HG02981 (cell line): ENCODE data around the gene FGG.
A peak's percentile ranks its signal among the peaks of the same experiment; 100 is the strongest.

Experiments used
- ATAC-seq: cut with Tn5 transposase; IDR thresholded peaks from one replicate; pipeline ENCODE4 v1.9.1; 2021; ENCODE audit warnings: mild to moderate bottlenecking, moderate library complexity; ENCODE audit not compliant: unreplicated experiment

The FGG gene

GRCh38 chr4:154612472-154613414, at the start of gene FGG:
Gene FGG (minus strand): TSS chr4:154612656. CDS start chr4:154612609, 47 bp downstream.
- no peak for ATAC-seq

DNA sequence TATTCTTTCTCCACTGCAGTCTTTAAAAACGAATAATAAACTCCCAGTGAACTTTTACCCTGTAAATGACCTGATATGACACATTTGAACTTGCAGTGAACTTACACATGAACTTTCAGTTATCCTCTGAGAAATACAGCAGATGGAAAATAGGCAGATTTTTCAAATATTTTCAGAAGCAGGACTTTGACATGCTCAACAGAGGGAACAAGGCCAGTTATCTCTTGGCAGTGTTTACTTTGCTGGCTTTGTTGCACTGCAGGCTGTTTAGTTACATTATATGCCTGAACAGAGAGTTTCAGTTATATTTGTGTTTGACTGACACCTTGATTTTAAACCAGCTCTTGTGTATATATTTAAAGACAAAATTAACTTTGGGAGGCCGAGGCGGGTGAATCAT, 47.6 kb upstream of the FGG start:
- ATAC-seq = no peak

DNA sequence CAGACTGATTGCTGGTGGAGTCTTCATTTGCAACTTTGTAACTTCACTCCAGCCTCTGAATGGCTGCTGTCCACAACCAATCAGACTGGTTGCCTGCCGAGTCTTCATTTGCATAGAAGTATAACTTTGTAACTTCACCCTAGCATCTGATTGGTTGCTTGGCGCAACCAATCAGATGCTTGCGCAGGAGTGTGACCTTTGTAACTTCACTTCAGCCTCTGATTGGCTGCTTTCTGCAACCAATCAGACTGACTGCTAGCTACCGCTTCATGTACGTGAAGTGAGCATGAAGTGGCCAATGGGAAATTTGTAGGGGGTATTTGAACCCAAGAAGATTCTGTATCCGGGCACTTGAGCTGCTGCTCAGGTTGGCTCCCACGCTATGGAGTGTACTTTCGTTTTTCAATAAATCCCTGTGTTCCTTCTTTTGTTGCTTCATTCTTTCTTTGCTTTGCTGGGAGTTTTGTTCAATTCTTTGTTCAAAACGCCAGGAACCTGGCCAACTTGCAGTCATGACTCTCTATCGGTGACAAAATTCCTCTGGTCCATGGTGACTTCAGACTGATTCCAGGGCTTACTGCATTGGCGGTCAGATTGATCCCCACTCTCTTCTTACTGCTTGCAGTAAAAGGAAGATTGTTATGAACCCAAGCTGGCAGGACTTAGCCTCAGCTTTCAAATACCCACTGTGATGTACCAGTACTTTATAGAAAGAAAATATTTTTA, 46.4 kb upstream of the FGG start:
- no peak for ATAC-seq

- no peak for ATAC-seq
Observed at GRCh38 chr4:154643493-154643892, 31.0 kb upstream of the FGG start.

DNA sequence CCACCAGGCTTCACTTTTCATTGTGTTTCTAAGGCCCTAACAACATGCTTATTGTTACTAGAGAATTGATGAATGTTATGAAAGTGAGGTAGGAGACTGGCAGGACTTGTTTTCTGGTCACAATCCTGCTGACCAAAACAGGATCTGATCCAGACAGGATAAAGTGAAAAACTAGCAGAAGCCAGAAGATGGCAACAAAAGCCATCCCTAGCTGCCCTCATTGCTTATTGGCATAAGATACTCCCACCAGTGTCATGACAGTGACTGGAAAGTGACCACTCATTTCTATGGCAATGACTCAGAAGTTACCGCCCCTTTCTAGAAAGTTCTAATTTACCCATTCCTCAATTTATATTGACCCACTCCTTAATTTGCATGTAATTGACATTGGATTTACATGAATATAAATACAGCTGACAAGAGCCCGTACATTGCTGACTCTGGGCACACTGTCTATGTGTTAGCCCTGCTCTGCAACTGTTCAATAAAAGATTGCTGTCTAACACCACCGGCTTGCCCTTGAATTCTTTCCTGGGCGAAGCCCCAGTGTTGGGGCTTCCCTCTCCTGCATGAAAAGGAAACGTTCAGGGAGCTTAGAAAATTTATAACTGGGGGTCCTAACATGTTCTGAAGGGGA, 30.0 kb upstream of the FGG start:
- no peak for ATAC-seq

- no peak for ATAC-seq
Observed at GRCh38 chr4:154640999-154641398, 28.5 kb upstream of the FGG start.

- peak; percentile 46 for ATAC-seq
Observed at GRCh38 chr4:154634058-154634457, 21.6 kb upstream of the FGG start.

DNA sequence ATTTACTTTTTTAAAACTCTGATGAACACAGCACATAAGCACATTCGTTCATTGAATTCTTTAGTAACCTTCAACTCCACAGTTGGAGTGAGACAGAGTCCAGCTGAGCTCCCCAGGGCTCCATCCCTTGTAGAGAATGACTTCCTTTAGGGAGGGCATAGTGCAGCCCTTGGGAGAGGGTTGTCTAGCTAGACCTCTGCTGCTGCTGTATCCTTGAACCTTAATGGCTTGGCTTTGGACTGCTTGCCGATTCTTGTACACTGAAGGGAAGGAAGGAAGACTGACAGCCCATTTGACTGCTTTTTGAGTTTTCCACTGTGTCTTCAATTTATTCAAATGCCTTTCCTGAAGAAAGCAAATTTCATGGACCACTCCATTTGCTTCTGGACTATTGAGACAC, 19.4 kb upstream of the FGG start:
- ATAC-seq = no peak

DNA sequence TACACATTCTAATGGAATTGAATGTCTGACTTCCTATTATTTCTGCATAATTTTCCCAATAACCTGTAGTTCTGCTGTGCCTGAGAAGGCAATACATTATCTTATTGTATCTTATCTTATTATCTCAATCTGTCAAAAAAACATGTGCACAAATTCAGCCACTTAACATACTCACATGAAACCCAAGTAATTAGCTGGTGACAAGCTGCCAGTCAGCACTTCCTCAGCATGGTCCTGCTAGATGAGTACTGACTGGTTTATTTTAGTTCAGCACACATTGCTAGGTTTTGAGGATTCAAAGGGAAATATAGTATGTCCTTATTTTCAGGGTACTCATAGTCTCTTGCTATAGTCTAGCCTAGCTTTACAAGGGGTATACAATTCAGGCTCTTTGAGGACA, 17.9 kb upstream of the FGG start:
- no peak for ATAC-seq

DNA sequence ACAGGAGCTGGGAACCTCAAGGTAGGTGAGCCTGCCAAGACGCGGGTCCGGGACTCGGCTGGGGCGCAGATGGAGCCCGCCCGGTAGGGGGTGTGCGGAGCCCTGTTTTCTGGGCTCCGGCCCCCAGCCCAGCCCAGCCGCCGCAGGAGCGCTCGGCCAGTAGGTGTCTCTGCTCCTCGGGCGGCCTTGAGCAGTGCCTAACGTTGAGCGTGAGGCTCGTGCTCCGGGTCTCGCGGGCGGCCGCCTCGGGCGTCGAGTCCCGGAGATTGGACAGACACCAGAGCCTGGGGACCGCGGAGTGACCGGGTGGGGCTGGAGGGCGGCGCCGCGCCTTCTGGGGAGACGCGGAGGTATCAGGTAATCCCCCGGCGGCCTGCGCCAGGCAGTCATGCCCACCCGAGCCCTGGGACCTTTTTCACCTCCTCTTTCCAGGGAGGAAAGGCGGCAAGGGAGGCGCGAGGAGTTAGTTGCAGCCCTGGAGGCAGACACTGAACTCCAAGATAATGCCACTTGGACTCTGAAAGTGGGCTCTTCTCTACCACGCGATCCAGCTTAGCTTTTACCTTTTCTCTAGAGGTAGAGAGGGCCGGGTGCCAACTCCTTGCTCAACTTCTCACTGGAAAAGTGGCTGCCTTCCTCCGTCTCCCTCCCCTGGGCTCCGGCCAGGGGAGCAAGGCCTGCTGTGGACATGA, 14.5 kb upstream of the FGG start:
- peak; percentile 97 for ATAC-seq

GRCh38 chr4:154625971-154626370, 13.5 kb upstream of the FGG start:
- no peak for ATAC-seq

GRCh38 chr4:154623995-154624394, 11.5 kb upstream of the FGG start:
- ATAC-seq = no peak

DNA sequence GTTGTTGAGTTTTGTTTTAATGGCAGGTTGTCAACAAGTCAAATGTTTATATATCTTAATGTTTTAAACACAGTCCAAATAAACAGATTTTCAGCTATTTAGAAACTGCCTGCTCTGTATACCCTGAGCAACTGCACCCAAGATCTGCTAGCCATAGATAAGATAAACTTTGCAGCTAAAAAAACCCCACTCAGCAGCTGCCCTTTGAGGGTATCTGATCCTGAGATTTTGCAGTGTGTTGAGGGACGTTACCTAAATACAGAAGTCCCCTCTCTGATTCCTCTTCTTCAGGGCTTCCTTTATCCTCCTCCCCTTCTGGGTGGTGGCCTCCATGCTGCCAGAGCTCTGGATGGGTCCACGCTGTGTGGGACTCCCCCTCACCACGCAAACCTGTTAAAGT, 11.0 kb upstream of the FGG start:
- no peak for ATAC-seq

- ATAC-seq = peak; percentile 32
Observed at GRCh38 chr4:154622598-154622997, 10.1 kb upstream of the FGG start.

DNA sequence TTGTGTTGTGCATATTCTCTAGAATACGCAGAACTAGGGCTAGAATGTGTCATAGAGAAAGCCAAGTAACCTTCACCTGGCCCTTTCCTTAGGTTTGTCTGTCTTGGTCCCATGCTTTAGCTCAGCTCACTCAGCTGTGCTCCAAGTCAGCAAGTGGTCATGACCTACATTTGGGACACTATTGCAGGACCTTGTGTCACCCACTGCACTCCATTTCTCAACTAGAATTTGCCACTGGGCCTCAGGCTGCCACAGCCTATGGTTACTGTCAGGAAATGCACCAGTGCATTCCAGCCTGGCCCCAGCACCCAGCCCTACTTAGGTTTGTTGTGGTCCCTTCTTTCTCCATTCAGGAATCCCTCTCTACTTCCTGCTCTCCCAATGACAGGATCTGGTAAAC, 7.7 kb upstream of the FGG start:
- no peak for ATAC-seq

DNA sequence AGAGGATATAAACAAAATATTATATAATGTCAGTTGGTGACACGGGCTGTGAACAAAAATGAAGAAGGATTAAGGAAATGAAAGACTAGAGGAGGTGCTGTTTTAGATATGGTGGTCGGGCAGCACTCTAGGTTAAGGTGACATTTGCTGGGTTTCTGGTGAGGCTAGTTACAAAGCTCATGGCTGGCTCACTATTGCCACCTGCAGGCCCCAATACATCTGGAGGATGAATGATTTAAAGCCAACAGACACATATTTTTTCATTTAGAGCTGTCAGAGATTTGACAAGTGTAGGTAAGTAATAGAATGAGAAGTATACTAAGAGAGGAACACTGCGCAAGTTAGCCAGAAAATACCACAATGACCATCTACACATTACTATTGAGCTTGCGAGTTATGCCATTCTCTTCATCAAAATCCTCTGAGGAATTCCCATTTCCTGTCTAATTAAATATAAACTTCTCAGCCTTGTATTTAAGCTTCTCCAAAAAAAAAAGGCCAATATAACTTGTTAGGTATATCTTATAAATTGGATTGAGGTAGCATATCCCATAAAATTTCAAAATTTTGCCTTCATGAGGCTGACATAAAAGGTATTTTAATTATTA, 6.4 kb upstream of the FGG start:
- ATAC-seq = peak; percentile 73

GRCh38 chr4:154617820-154618317, 5.4 kb upstream of the FGG start:
- no peak for ATAC-seq

DNA sequence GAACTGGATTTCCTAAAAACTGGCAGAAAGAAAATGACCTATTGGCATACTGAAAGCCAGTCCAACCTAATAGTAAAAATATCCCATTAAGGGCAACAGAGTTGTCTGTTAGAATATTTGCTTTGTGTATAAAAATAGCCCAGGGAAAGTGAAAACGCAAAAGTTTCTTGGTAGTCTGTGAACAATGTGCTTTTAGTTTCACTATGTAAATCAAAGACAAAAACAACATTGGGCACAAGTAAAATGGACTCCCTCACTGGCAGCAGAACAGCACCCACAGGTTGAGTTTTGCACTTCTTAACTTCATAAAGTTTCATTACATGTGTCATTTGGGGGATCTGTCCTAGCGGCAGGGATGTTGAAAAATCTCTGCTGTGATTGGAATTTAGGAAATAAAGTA, 4.3 kb upstream of the FGG start:
- peak; percentile 92 for ATAC-seq

DNA sequence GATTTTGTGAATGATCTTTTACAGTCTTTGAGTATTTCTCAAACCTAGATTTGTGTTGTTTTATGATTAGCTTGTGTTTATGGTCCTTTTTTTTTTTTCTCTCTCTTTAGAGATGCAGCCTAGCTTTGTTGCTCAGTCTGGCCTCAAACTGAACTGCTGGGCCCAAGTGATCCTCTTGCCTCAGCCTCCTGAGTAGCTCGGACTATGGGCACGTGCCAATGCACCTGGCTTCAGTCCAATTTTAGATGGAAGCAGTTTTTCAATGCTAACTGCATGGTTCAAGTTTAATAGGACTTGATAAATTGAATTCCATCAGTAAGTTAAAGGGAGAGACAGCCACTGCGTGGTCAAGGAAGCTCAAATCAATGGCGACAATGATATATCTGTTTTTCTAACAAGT, 3.8 kb upstream of the FGG start:
- no peak for ATAC-seq

DNA sequence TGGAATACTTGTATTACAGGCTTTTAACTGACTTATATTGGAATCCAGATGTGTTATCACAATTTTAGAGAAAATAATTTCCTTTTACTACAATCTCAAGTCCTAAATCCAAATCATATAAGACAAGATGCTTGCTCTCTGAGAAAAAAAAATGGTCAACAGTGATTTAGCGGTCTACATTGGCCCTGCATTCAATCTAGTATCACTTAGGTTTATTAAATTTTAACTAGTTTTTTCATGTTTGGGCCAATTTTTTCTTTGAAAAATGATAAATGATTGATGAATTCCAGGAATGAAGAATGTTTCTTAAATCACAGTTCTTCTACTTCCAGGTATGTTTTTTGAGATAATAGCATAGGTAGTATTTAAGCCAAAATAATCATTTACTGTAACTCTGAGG, 2.8 kb upstream of the FGG start:
- no peak for ATAC-seq
